GM12872 (cell line): ENCODE data around the gene CBX8.

Experiments
- TF ChIP-seq, protein P1 (sequence below): IDR thresholded peaks from 3 replicates; pipeline ENCODE4 v1.5.1; 2011; ENCODE audit warnings: low read depth, mild to moderate bottlenecking, low read length, moderate library complexity; ENCODE audit not compliant: insufficient read depth

The CBX8 gene

DNA sequence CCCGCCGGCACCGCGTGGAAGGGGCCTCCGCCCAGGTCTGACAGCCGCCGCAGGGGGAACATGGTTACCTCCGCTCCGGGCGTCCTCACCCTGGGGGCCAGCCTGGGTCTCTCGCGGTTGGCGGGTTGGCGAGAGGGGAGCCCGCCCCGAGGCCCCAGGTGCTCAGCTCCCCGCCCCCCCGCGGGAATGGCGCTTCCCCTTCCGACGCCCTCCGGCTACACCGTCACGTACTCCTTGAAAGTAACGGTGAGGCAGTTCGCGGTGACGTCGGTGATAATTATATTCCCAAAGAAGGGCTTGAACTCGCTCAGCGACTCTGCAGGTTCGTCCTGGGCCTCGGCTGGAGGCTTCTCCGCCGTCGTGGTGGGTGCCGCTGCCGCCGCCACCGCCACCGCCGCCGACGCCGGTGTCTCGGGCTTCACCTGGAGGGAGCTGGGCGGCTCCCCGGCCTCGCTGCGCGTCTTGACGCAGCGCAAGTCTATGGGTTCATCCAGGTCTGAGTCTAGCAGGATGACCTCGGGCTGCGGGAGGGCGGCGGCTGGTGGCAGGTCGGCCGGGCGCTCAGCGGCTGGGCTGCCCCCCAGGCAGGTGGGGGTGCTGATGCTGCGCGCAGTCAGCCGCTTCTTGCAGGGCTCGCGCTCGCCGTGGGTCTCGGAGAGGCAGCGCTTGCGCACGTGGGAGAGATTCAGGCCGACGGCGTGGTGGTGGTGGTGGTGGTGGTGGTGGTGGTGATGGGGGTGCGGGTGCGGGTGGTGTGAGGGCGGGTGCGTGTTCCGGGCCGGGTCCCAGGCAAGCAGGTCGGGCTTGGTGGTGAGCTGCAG is 37.1 kb upstream of the CBX8 start:
- TF ChIP-seq, protein P1, sequence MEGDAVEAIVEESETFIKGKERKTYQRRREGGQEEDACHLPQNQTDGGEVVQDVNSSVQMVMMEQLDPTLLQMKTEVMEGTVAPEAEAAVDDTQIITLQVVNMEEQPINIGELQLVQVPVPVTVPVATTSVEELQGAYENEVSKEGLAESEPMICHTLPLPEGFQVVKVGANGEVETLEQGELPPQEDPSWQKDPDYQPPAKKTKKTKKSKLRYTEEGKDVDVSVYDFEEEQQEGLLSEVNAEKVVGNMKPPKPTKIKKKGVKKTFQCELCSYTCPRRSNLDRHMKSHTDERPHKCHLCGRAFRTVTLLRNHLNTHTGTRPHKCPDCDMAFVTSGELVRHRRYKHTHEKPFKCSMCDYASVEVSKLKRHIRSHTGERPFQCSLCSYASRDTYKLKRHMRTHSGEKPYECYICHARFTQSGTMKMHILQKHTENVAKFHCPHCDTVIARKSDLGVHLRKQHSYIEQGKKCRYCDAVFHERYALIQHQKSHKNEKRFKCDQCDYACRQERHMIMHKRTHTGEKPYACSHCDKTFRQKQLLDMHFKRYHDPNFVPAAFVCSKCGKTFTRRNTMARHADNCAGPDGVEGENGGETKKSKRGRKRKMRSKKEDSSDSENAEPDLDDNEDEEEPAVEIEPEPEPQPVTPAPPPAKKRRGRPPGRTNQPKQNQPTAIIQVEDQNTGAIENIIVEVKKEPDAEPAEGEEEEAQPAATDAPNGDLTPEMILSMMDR = no peak

DNA sequence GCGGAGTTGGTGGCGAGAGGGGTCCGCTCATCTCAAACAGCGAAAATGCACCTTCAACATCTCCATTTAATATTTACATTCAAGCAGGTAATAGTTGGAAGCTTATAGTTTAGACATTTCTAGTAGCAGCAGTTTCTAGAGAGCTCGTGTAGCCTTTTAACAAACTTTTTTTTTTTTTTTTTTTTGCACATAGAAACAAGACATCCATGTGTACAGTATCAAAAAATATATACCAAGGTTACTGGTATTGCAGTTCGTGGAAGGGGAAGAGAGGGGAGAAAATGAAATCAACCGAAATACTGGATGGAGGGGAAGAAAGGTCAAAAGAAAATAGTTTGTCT is 36.2 kb upstream of the CBX8 start:
- TF ChIP-seq, protein P1 = no peak

DNA sequence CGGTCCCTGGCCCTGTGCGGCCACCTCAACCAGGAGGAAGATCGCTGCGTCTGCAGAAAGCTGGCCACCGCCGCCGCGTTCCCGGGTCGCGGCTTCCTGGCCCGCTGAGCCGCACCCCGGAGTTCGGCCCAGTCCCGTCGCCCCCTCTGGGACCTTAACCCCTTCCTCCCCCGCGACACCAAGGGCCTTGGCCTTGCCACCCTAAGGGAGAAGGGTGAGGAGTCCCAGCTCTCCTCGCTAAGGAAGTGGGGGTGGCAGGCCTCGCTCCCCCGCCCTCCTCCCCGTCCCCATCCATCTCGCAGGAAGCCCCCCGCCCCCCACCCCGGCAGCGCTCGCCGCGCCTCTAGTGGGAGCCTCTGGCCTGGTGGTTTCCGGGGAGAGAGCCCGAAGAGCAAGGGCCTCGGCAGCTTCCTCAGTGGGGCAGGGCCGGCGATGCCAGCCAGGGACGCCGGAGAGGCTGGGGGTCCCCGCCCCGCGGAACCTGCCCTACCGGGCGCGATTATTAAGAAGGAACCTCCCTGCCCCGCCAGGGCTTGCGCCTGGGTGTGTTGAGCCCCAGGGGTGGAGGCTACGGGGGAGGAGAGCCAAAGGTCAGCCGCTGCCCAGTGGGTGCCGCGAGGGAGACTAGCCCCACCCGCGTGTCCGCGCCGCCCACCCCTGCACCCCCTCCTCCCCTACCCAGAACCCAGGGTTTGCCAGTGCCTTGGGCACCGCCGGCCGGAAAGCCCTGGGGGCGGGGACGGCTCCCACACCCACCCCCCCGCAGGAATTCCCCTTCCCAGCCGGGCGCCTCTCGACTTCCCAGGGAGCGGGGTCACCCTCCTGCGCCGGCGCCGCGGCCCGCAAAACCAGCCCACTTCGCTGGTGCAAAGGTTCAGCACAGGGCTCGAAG is 35.6 kb upstream of the CBX8 start:
- TF ChIP-seq, protein P1 = no peak

DNA sequence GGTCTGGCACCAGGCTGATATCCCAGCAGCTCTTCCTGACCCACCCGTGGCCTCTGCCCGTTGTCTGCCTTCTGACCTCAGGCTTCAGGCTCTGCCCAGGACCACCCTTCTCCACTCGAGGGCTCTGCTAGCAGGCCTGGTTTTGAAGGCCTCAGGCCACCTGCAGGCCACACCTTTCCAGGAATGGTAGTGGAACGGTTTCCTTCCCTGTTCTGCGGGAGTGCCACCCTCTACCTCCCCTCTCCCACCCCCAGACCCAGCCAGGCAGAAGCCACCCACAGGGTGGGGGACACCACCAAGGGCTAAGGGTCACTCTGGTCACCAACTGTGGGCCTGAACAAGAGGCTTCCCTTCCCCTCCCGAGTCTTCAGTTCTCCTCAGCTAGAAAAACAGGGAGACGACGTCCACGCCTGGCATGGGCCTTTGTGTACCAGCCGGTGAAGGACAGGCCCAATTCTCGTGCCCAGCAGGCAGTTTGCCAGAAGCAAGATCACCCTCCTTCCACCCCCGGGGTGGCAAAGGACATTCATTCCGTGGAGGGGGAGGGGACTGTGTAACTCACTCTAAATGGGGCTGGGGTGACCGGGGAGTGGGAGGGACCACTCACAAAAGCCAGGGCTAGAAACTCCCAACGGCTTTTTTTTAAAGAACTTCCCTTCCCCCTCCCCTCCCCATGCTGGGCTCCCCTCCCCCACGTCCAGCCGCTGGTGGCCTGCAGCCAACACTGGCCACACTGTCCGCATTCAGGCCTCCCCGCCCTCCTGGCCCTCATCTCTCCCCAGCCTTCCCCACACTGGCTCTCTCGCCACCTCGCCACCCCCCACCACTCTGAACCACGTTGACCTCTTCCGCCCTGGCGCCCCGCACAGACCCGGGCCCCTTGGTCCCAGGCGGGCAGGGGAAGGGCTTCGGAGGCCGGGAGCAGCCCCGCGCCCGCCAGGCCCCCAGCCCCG is 34.7 kb upstream of the CBX8 start:
- TF ChIP-seq, protein P1 = no peak

DNA sequence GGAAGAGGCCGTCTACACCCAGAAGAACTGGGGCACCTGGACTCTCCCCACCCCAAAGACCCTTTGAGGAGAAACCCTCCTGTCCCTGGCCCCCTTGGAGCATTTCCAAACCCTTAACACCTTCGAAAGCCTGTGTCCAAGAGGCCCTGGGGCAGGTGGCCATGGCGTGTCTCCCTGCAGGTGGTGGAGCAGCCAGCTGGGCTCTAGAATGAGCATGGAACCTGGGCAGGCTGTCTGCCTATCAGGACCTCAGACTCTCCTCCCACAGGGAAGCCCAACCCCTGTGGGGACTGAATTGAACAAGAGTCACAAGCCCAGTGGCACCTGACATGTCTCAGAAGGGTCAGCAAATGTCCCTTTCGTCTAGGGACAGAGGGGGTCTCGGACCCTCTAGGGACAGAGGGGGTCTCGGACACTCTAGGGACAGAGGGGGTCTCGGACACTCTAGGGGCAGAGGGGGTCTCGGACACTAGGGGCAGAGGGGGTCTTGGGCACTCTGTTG is 33.9 kb upstream of the CBX8 start:
- TF ChIP-seq, protein P1 = no peak

DNA sequence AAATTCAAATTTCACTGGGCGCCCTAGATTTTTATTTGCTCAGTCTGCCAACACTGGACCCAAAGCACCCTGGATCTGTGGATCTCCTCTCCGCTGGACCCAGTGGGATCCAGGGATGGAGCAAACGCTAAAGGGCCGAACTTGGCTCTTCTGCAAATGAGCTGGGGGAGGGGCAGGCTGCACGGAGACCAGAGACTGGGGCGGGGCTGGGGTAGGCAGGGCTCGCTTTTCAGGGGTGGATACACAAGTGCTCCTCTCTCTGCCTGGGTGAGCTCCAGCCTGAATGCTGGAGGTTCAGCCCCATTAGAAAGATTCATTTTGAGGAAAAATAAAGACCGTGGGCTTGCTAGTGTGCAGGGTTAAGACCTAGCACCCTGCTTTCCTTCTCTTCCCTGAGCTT is 33.4 kb upstream of the CBX8 start:
- TF ChIP-seq, protein P1 = no peak

DNA sequence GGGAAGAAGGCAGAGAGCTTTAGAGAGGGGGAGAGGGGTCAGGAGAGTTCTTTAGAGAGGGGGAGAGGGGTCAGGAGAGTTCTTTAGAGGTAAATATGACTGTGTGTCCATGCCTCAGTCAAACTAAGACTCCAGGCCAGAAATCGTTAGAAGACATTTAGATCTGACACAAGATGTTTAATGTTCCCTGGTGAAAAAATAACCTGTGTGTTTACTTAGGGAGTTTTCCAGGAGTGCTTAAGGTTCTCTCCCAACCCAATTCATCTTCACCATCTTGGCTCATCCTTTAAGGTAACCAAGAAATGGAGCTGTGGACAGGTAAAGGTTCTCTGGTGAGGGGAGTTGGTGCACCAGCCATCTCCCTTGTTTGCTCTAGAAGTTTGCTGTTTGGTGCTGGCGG is 32.6 kb upstream of the CBX8 start:
- TF ChIP-seq, protein P1 = no peak
